Gastrocnemius medialis (tissue), 4 donors: ENCODE measurements around the gene POC1A. TPM values are rescaled to one million over a fixed set of nuclear protein-coding genes. Genes with fewer than 3 reads are reported as not detected.

ENCODE experiments used
- ATAC-seq, 2 donors: fragments of 150-250 bp; one replicate each; pipeline ENCODE4 v1.9.1; 2016
- DNase-seq, 2 donors: peaks; one replicate each; pipeline ENCODE4 v3.0.0-alpha.2; 2019
- H3K27ac ChIP-seq, 4 donors: fragments of 200-600 bp; sonication (generic); 1 replicate in 1 of 4; 2 replicates in 3 of 4; pipeline ENCODE4 v1.5.1; 2016 to 2018; ENCODE audit warnings: mild to moderate bottlenecking in 2 of 4, moderate library complexity in 1 of 4
- H3K27me3 ChIP-seq, 3 donors: fragments of 200-600 bp; sonication (generic) in 2 of 3; 1 replicate in 1 of 3; 2 replicates in 2 of 3; pipeline versions ENCODE4 v1.5.1 to v1.6.0; 2016 to 2019; ENCODE audit warnings: mild to moderate bottlenecking in 1 of 3, moderate library complexity in 1 of 3
- H3K36me3 ChIP-seq, 2 donors: fragments of 200-600 bp; sonication (generic) in 1 of 2; one replicate each; pipeline ENCODE4 v1.5.1; 2017 to 2018
- H3K4me1 ChIP-seq, 2 donors: fragments of 200-600 bp; sonication (generic) in 1 of 2; one replicate each; pipeline ENCODE4 v1.5.1; 2016 to 2017; ENCODE audit warnings: mild to moderate bottlenecking in 2 of 2
- H3K4me3 ChIP-seq, 4 donors: fragments of 200-600 bp; sonication (generic) in 3 of 4; 1 replicate in 1 of 4; 2 replicates in 3 of 4; pipeline ENCODE4 v1.5.1; 2016 to 2019; ENCODE audit warnings: mild to moderate bottlenecking in 2 of 4
- H3K9me3 ChIP-seq, 3 donors: fragments of 200-600 bp; sonication (generic) in 2 of 3; 1 replicate in 1 of 3; 2 replicates in 2 of 3; pipeline ENCODE4 v1.5.1; 2016 to 2019
- CTCF ChIP-seq, 5 experiments: fragments of 450-650 bp in 3 of 5; fragments of 200-600 bp in 2 of 5; sonication (generic) in 2 of 5; IDR thresholded peaks in 4 of 5; conservative IDR thresholded peaks in 1 of 5; 1 replicate in 4 of 5; 2 replicates in 1 of 5; pipeline ENCODE4 v1.5.1; 2016 to 2019; ENCODE audit warnings: antibody characterized with exemption in 5 of 5, mild to moderate bottlenecking in 3 of 5, moderate library complexity in 3 of 5
- POLR2A ChIP-seq, 2 donors: fragments of 450-650 bp; IDR thresholded peaks; one replicate each; pipeline ENCODE4 v1.6.1; 2017; ENCODE audit warnings: antibody characterized with exemption in 2 of 2, mild to moderate bottlenecking in 2 of 2, moderate library complexity in 2 of 2
- in situ Hi-C, 4 donors: fragments of 200-750 bp; cut with MboI; loops; one replicate each; pipeline versions ENCODE4 v1.15.0 to v1.8.0; 2017; ENCODE audit warnings: low sequenced_read_pairs in 4 of 4
- intact Hi-C: fragments of 100-400 bp; cut with DNase I; formaldehyde crosslinking; loops from one replicate; pipeline ENCODE4 v1.15.1; 2023; ENCODE audit warnings: low total_unique reads
- total RNA-seq, 4 donors: library from RNA; depleted of rRNA; stranded (reverse); fragments of >200 nt; gene quantifications; one replicate each; pipeline versions ENCODE4 v1.1.0 to v1.2.3, GENCODE V29; 2016

POC1A gene
- total RNA-seq, 4 donors from 2014 or later = 0.51 to 3.2 (median 0.81) TPM

- no peak overlapping the region for H3K27ac ChIP-seq
- DNase-seq (no peak), ATAC-seq (no peak)
- intact Hi-C loops (no loop called here), in situ Hi-C loops (no loop called here)
- H3K27me3 ChIP-seq = no peaks in the 10 kb centered on the region
- H3K4me1 ChIP-seq = peaks cover 10 to 15% of the 10 kb centered on the region in 2 donors
- no peak for TF ChIP-seq POLR2A (IDR thresholded peaks at IDR 0.05)
- TF ChIP-seq CTCF (IDR thresholded peaks at IDR 0.05 in 4 of 5, conservative IDR thresholded peaks at IDR 0.05 in 1 of 5) = no peak
- no peaks in the 10 kb centered on the region for H3K36me3 ChIP-seq
- no peak overlapping the region for H3K4me3 ChIP-seq
- no peaks in the 10 kb centered on the region for H3K9me3 ChIP-seq
Measured at GRCh38 chr3:52106951-52107611, 47.1 kb downstream of the POC1A start.

DNA sequence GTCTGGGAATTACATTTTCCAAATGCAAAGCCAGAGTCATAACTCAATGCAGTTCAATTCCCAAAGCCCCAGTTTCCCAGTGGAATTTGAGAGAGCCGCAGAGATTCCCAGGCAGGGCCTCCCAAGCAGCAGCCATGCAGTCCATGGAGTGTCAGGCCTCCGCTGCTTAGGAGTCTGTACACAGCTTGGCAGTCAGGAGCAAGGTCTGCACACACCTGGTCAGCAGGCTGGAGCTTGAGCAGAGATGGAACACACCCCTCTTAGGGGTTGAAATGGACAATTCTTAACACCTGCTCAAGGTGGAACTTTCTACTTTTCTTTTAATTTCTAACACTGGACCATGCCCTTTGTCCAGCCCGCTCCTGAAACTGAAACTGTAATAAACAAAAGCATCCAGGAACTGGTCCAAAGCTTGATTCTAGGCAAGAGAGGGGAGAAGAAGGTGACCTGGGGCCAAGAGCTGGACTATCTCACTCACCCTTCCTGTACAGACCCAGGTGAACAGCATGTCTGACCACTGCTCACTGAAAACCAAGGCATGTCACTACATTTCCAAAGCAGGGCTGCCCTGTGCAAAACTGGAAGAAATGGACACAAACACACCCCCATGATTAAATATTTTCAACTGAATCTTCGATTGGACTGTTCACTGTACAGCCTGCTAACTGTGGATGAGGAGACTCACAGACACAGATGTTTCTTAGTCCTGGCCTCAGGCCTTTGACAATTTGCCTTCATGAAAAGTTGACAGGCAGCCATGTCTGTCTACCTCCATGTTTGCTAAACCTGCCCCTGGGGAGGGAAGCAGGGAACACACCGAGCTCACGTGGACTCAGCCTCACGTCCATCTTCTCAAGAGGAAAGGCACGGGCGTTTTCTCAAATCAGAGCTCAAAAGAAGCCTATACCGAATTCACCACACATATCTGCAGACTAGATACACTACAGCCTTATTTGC lies 49.3 kb downstream of the POC1A start:
- in situ Hi-C loops = no loop called here
- Histone ChIP-seq H3K27ac (no peak overlapping the region), H3K4me1 (peaks cover 10 to 15% of the 10 kb centered on the region in 2 donors), H3K9me3 (no peaks in the 10 kb centered on the region), H3K36me3 (no peaks in the 10 kb centered on the region), H3K27me3 (no peaks in the 10 kb centered on the region), H3K4me3 (no peak overlapping the region)
- no peak for DNase-seq
- ATAC-seq = no peak
- intact Hi-C loops = no loop called here
- TF ChIP-seq CTCF (IDR thresholded peaks at IDR 0.05 in 4 of 5, conservative IDR thresholded peaks at IDR 0.05 in 1 of 5) (no peak), POLR2A (IDR thresholded peaks at IDR 0.05) (no peak)

GRCh38 chr3:52102934-52103333 lies 51.3 kb downstream of the POC1A start:
- ATAC-seq = no peak
- H3K27ac ChIP-seq = no peak overlapping the region
- intact Hi-C loops = no loop called here
- H3K4me1 ChIP-seq = peaks cover 0 to 2% of the 10 kb centered on the region in 2 donors
- no peaks in the 10 kb centered on the region for H3K36me3 ChIP-seq
- H3K4me3 ChIP-seq = no peak overlapping the region
- TF ChIP-seq CTCF (IDR thresholded peaks at IDR 0.05 in 4 of 5, conservative IDR thresholded peaks at IDR 0.05 in 1 of 5) = no peak
- no peak for TF ChIP-seq POLR2A (IDR thresholded peaks at IDR 0.05)
- in situ Hi-C loops = no loop called here
- no peaks in the 10 kb centered on the region for H3K27me3 ChIP-seq
- DNase-seq = no peak
- H3K9me3 ChIP-seq = no peaks in the 10 kb centered on the region

- in situ Hi-C loops (no loop called here), intact Hi-C loops (no loop called here)
- Histone ChIP-seq H3K4me1 (no peaks in the 10 kb centered on the region), H3K27ac (no peak overlapping the region), H3K9me3 (no peaks in the 10 kb centered on the region), H3K4me3 (no peak overlapping the region), H3K27me3 (no peaks in the 10 kb centered on the region), H3K36me3 (no peaks in the 10 kb centered on the region)
- TF ChIP-seq CTCF (IDR thresholded peaks at IDR 0.05 in 4 of 5, conservative IDR thresholded peaks at IDR 0.05 in 1 of 5) (no peak), POLR2A (IDR thresholded peaks at IDR 0.05) (no peak)
- DNase-seq (no peak), ATAC-seq (no peak)
Measured at GRCh38 chr3:52099001-52099401, 55.2 kb downstream of the POC1A start.
